AG20443 (cell line): ENCODE data around the gene ZNF598.
A peak's percentile ranks its signal among the peaks of the same experiment; 100 is the strongest.

Source experiments
- DNase-seq: peaks from one replicate; pipeline ENCODE4 v3.0.0; 2012; ENCODE audit warnings: low spot score, mixed read lengths

ZNF598 gene

GRCh38 chr16:2006317-2006716 is 3.3 kb downstream of the ZNF598 start:
- DNase-seq = no peak

GRCh38 chr16:2005646-2006045 is 4.0 kb downstream of the ZNF598 start:
- no peak for DNase-seq

GRCh38 chr16:2004795-2005517 is 4.7 kb downstream of the ZNF598 start:
- no peak for DNase-seq

GRCh38 chr16:2003827-2004641 is 5.6 kb downstream of the ZNF598 start:
- peak; percentile 93 for DNase-seq

GRCh38 chr16:2003231-2003826 is 6.3 kb downstream of the ZNF598 start:
- no peak for DNase-seq

- no peak for DNase-seq
Measured at GRCh38 chr16:2002406-2003230, 7.0 kb downstream of the ZNF598 start.

GRCh38 chr16:2001456-2002355 is 7.9 kb downstream of the ZNF598 start:
- no peak for DNase-seq

GRCh38 chr16:2001035-2001434 is 8.6 kb downstream of the ZNF598 start:
- no peak for DNase-seq

GRCh38 chr16:1999866-2000514 is 9.6 kb downstream of the ZNF598 start:
- no peak for DNase-seq

GRCh38 chr16:1998852-1999801 is 10.5 kb downstream of the ZNF598 start:
- no peak for DNase-seq

GRCh38 chr16:1998360-1998835 is 11.2 kb downstream of the ZNF598 start:
- DNase-seq = no peak

- DNase-seq = peak; percentile 49
Measured at GRCh38 chr16:1997494-1998359, 11.9 kb downstream of the ZNF598 start.

- peak; percentile 23 for DNase-seq
Measured at GRCh38 chr16:1993731-1994131, 15.9 kb downstream of the ZNF598 start.

GRCh38 chr16:1992704-1993317 is 16.8 kb downstream of the ZNF598 start:
- no peak for DNase-seq

GRCh38 chr16:1991948-1992703 is 17.5 kb downstream of the ZNF598 start:
- peak; percentile 94 for DNase-seq

- DNase-seq = no peak
Measured at GRCh38 chr16:1991588-1991947, 18.1 kb downstream of the ZNF598 start.

- DNase-seq = no peak
Measured at GRCh38 chr16:1991135-1991551, 18.5 kb downstream of the ZNF598 start.
